NT2/D1 (cell line): Measurements from ENCODE around the gene CCL28.
"Not testable (repeated sequence)": the region's sequence is repeated elsewhere in the genome, so short reads cannot be mapped to it uniquely, and the experiment has no call there.

Source experiments
- DNase-seq: peaks from one replicate; pipeline ENCODE4 v3.0.0-alpha.2; 2011; ENCODE audit warnings: low read depth, low spot score
- H3K27me3 ChIP-seq: 2 replicates; pipeline ENCODE4 v1.6.0; 2011; ENCODE audit warnings: mild to moderate bottlenecking; ENCODE audit not compliant: insufficient read length, insufficient read depth
- H3K36me3 ChIP-seq: 2 replicates; pipeline ENCODE4 v1.6.1; 2011; ENCODE audit warnings: mild to moderate bottlenecking, low read length, mixed read lengths; ENCODE audit not compliant: insufficient read depth, insufficient read length
- H3K4me1 ChIP-seq: 2 replicates; pipeline ENCODE4 v1.5.1; 2011; ENCODE audit not compliant: insufficient read depth, insufficient read length
- H3K4me3 ChIP-seq: 2 replicates; pipeline ENCODE4 v1.5.1; 2011; ENCODE audit warnings: low read depth; ENCODE audit not compliant: insufficient read length
- H3K9ac ChIP-seq: 2 replicates; pipeline ENCODE4 v1.6.0; 2011; ENCODE audit warnings: low read depth; ENCODE audit not compliant: insufficient read length
- H3K9me3 ChIP-seq: 2 replicates; pipeline ENCODE4 v1.5.1; 2011; ENCODE audit warnings: mild to moderate bottlenecking, low read length; ENCODE audit not compliant: insufficient read depth
- SUZ12 ChIP-seq: IDR thresholded peaks from 2 replicates; pipeline ENCODE4 v1.6.1; 2011; ENCODE audit not compliant: insufficient read length, insufficient read depth; ENCODE audit errors: extremely low read depth
- YY1 ChIP-seq: IDR thresholded peaks from 2 replicates; pipeline ENCODE4 v1.6.1; 2011; ENCODE audit not compliant: insufficient read length, insufficient read depth
- ZNF274 ChIP-seq: IDR thresholded peaks from 2 replicates; pipeline ENCODE4 v1.6.1; 2011; ENCODE audit warnings: mild to moderate bottlenecking, low read depth, low read length

The CCL28 gene

GRCh38 chr5:43386960-43387362 lies 25.2 kb downstream of the CCL28 start:
- Histone ChIP-seq H3K36me3 (no peaks in the 10 kb centered on the region), H3K9me3 (no peaks in the 10 kb centered on the region), H3K9ac (no peak overlapping the region), H3K4me3 (no peak overlapping the region), H3K4me1 (no peaks in the 10 kb centered on the region), H3K27me3 (no peaks in the 10 kb centered on the region)
- DNase-seq = no peak
- TF ChIP-seq ZNF274 (no peak), YY1 (no peak), SUZ12 (no peak)

- no peak for DNase-seq
- Histone ChIP-seq H3K4me1 (no peaks in the 10 kb centered on the region), H3K4me3 (no peak overlapping the region), H3K36me3 (no peaks in the 10 kb centered on the region), H3K9ac (no peak overlapping the region), H3K9me3 (no peaks in the 10 kb centered on the region), H3K27me3 (no peaks in the 10 kb centered on the region)
- TF ChIP-seq YY1 = no peak
- TF ChIP-seq SUZ12 = no peak
- TF ChIP-seq ZNF274 = no peak
Measured at GRCh38 chr5:43376496-43377140, 35.6 kb downstream of the CCL28 start.

- no peak for DNase-seq
- TF ChIP-seq ZNF274 = no peak
Measured at GRCh38 chr5:43371821-43372220, 40.4 kb downstream of the CCL28 start.

GRCh38 chr5:43370352-43370751 lies 41.8 kb downstream of the CCL28 start:
- H3K27me3 ChIP-seq = no peaks in the 10 kb centered on the region
- DNase-seq = no peak
- no peak for TF ChIP-seq YY1
- no peak for TF ChIP-seq ZNF274
- TF ChIP-seq SUZ12 = no peak
- no peak overlapping the region for H3K4me3 ChIP-seq
- H3K4me1 ChIP-seq = no peaks in the 10 kb centered on the region
- peaks cover 24% of the 10 kb centered on the region; the same call in 1 of the 2 replicates for H3K9me3 ChIP-seq
- no peak overlapping the region for H3K9ac ChIP-seq
- no peaks in the 10 kb centered on the region for H3K36me3 ChIP-seq

More at GRCh38 chr5:43371821-43372220, 40.4 kb downstream of the CCL28 start:
- H3K4me3 ChIP-seq = no peak overlapping the region
- H3K9ac ChIP-seq = no peak overlapping the region
- no peaks in the 10 kb centered on the region for H3K36me3 ChIP-seq
- peaks cover 20% of the 10 kb centered on the region; the same call in 1 of the 2 replicates for H3K9me3 ChIP-seq
- no peaks in the 10 kb centered on the region for H3K4me1 ChIP-seq
- H3K27me3 ChIP-seq = no peaks in the 10 kb centered on the region

- no peak overlapping the region for H3K9ac ChIP-seq
- TF ChIP-seq ZNF274 (no peak), YY1 (no peak), SUZ12 (no peak)
- H3K4me1 ChIP-seq = no peaks in the 10 kb centered on the region
- peaks cover 24% of the 10 kb centered on the region; the same call in 1 of the 2 replicates for H3K9me3 ChIP-seq
- no peaks in the 10 kb centered on the region for H3K27me3 ChIP-seq
- H3K4me3 ChIP-seq = no peak overlapping the region
- no peak for DNase-seq
- H3K36me3 ChIP-seq = no peaks in the 10 kb centered on the region
Measured at GRCh38 chr5:43369651-43370050, 42.5 kb downstream of the CCL28 start.

- no peak for DNase-seq
- H3K4me1 ChIP-seq = no peaks in the 10 kb centered on the region
- H3K36me3 ChIP-seq = no peaks in the 10 kb centered on the region
- no peak overlapping the region for H3K4me3 ChIP-seq
- peaks cover 24% of the 10 kb centered on the region; the same call in 1 of the 2 replicates for H3K9me3 ChIP-seq
- TF ChIP-seq ZNF274 = no peak
- TF ChIP-seq YY1 = no peak
- no peak for TF ChIP-seq SUZ12
- no peak overlapping the region for H3K9ac ChIP-seq
- no peaks in the 10 kb centered on the region for H3K27me3 ChIP-seq
Measured at GRCh38 chr5:43367909-43368669, 44.1 kb downstream of the CCL28 start.

- Histone ChIP-seq H3K4me3 (no peak overlapping the region), H3K9me3 (peaks cover 24% of the 10 kb centered on the region; the same call in 1 of the 2 replicates), H3K4me1 (no peaks in the 10 kb centered on the region), H3K9ac (no peak overlapping the region), H3K27me3 (no peaks in the 10 kb centered on the region), H3K36me3 (no peaks in the 10 kb centered on the region)
- TF ChIP-seq ZNF274 (no peak), SUZ12 (no peak), YY1 (no peak)
- DNase-seq = no peak
Measured at GRCh38 chr5:43367453-43367852, 44.7 kb downstream of the CCL28 start.

GRCh38 chr5:43366680-43367246 lies 45.4 kb downstream of the CCL28 start:
- H3K9ac ChIP-seq, H3K36me3 ChIP-seq, H3K4me1 ChIP-seq, DNase-seq, H3K4me3 ChIP-seq, H3K27me3 ChIP-seq: not testable (repeated sequence)
- H3K9me3 ChIP-seq = peaks cover 24% of the 10 kb centered on the region; the same call in 1 of the 2 replicates

- not testable (repeated sequence) for DNase-seq, H3K9ac ChIP-seq, H3K4me3 ChIP-seq, H3K27me3 ChIP-seq, H3K4me1 ChIP-seq, H3K36me3 ChIP-seq
- peaks cover 26% of the 10 kb centered on the region; the same call in 1 of the 2 replicates for H3K9me3 ChIP-seq
Measured at GRCh38 chr5:43365155-43365554, 47.0 kb downstream of the CCL28 start.
